Activated CD4-positive, CD25-positive, alpha-beta regulatory T cell treated with anti-CD3 and anti-CD28 coated beads, Interleukin-2, amount 50 U/mL, for 24 hours (primary cell): Measurements from ENCODE around the gene AHI1.
A peak's percentile ranks its signal among the peaks of the same experiment; 100 is the strongest.

Source experiments
- ATAC-seq, 2 donors: fragments of 150-1000 bp; cut with Tn5 transposase; one replicate each; pipeline ENCODE4 v1.10.0; 2021; ENCODE audit warnings: mild to moderate bottlenecking in 1 of 2, moderate library complexity in 1 of 2

AHI1 gene

GRCh38 chr6:135325624-135326424 is 171.7 kb downstream of the AHI1 start:
- ATAC-seq = no peak

- ATAC-seq = no peak
Measured at GRCh38 chr6:135324531-135324930, 173.0 kb downstream of the AHI1 start.

GRCh38 chr6:135323979-135324378 is 173.6 kb downstream of the AHI1 start:
- no peak for ATAC-seq

GRCh38 chr6:135323202-135323668 is 174.3 kb downstream of the AHI1 start:
- peak; percentile 53 to 63 for ATAC-seq

- peak in 1 of 2 donors; percentile 33 for ATAC-seq
Measured at GRCh38 chr6:135322427-135323201, 174.9 kb downstream of the AHI1 start.

- no peak for ATAC-seq
Measured at GRCh38 chr6:135320721-135321621, 176.6 kb downstream of the AHI1 start.

- no peak for ATAC-seq
Measured at GRCh38 chr6:135319819-135320218, 177.7 kb downstream of the AHI1 start.

- no peak for ATAC-seq
Measured at GRCh38 chr6:135318738-135319469, 178.6 kb downstream of the AHI1 start.

- no peak for ATAC-seq
Measured at GRCh38 chr6:135314543-135314942, 183.0 kb downstream of the AHI1 start.

GRCh38 chr6:135311446-135312200 is 185.9 kb downstream of the AHI1 start:
- no peak for ATAC-seq

GRCh38 chr6:135310291-135310690 is 187.2 kb downstream of the AHI1 start:
- no peak for ATAC-seq

GRCh38 chr6:135306740-135307420 is 190.7 kb downstream of the AHI1 start:
- ATAC-seq = no peak

GRCh38 chr6:135306166-135306565 is 191.4 kb downstream of the AHI1 start:
- no peak for ATAC-seq

- ATAC-seq = no peak
Measured at GRCh38 chr6:135305684-135306083, 191.9 kb downstream of the AHI1 start.

GRCh38 chr6:135304883-135305282 is 192.7 kb downstream of the AHI1 start:
- ATAC-seq = no peak

GRCh38 chr6:135301304-135301703 is 196.2 kb downstream of the AHI1 start:
- ATAC-seq = no peak

GRCh38 chr6:135300576-135300975 is 197.0 kb downstream of the AHI1 start:
- ATAC-seq = no peak

- ATAC-seq = no peak
Measured at GRCh38 chr6:135299256-135299655, 198.3 kb downstream of the AHI1 start.

GRCh38 chr6:135298455-135298854 is 199.1 kb downstream of the AHI1 start:
- ATAC-seq = peak; percentile 83 to 84

- ATAC-seq = peak in 1 of 2 donors; percentile 22
Measured at GRCh38 chr6:135296715-135297114, 200.8 kb downstream of the AHI1 start.

- ATAC-seq = no peak
Measured at GRCh38 chr6:135295085-135295484, 202.5 kb downstream of the AHI1 start.
